Stimulated activated naive CD8-positive, alpha-beta T cell treated with anti-CD3 and anti-CD28 coated beads, Interleukin-15, Interleukin-2, amounts not matched to agents 100 U/mL and 50 U/mL, for 24 hours (primary cell): ENCODE results near the gene GPR4.
A peak's percentile ranks its signal among the peaks of the same experiment; 100 is the strongest.
"Not testable (repeated sequence)": the region's sequence is repeated elsewhere in the genome, so short reads cannot be mapped to it uniquely, and the experiment has no call there.

Source experiments
- ATAC-seq: fragments of 150-1000 bp; cut with Tn5 transposase; one replicate; pipeline ENCODE4 v1.10.0; 2021
- DNase-seq: peaks from one replicate; pipeline ENCODE4 v3.0.0; 2021

GPR4 gene

DNA sequence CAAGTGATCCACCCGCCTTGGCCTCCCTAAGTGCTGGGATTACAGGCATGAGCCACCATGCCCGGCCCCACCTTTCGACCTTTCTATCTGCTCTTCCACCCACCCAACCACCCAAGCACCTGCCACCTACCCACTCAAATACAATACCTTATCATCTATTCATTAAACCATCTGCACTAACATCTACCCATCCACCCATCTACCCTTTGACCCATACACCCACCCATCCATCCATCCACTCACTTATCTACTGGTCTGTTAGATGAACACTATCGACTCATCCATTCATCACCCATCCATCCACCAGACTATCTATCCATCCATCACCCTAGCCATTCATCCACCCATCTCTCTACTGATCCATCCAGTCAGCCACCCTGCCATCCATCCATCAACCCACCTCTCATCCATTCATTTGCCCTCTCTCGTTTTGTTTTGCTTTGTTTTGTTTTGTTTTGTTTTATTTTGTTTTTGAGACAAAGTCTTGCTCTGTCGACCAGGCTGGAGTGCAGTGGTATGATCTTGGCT, 20.0 kb upstream of the GPR4 start:
- ATAC-seq (no peak), DNase-seq (no peak)

DNA sequence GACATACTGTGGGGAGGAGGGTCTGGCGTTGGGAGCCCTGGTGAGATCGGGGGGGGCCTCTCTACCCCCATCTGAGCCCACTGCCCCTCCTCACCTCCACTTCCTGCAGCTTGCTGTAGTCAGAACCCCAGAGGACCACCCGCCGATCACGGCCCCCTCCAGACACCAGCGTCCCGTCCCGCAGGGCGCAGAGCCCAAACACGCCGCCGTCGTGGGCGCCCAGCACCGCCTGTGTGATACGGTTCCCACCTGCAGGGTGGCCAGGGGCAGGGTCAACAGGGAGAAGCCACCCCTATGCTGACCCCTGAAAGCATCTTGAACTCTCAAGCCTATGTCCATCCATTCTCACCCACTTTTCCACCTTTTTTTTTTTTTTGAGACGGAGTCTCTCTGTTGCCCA, 19.4 kb upstream of the GPR4 start:
- no peak for ATAC-seq
- DNase-seq, result no peak

DNA sequence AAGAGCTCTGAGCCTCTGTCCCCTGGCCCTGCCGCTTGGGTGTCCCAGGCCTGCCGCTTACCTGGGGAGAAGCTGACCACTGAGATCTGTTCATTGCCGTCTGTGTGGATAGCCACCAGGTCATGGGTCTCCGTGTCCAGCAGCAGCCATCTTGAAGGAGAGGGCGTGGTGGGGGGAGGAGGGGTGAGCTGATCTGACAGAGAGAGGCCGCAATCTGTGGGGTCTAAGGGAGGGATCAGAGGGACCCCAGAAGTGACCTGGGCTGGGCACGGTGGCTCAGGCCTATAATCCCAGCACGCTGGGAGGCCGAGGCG, 14.6 kb upstream of the GPR4 start:
- DNase-seq (no peak), ATAC-seq (no peak)

DNA sequence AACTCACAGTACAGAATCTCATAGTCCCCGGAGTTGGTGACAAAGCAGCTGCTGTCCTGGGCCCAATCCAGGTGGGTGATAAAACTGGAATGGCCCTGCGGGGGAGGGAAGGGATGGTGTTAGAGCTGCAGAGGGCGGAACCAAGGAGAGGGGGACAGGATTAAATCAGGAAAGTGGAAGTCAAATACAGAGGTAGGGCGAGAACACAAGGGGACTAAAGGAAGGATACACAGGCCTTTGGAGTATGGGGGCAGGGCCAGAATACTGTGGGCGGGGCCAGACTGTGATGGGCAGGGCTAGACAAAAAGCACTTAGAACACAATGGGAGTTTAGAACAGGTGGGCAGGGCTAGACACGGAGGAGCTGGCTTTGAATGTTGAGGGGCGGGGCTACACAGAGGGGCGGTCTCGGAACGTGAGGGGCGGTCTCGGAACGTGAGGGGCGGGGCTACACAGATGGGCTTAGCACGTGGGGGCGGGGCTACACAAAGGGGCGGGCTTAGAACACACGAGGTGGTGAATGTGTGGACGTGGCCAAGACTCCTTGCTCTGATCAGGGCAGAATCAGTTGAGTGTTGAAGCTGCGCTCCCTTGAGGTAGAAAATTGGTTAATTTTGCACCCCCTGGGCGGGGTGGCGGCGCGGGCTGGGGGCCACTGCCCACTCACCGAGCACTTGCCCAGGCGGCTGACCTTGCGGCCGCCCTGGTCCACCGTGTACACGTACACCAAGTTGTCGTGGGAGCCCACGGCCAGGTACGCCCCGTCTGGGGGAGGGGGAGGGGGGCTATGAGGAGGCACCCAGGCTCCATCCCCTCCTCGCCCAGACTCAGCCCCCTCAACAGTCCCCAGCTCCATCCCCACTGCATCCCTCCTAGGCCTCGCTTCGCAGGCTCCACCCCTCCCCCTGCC, 14.0 kb upstream of the GPR4 start:
- DNase-seq, result peak; percentile 87
- peak; percentile 74 for ATAC-seq

DNA sequence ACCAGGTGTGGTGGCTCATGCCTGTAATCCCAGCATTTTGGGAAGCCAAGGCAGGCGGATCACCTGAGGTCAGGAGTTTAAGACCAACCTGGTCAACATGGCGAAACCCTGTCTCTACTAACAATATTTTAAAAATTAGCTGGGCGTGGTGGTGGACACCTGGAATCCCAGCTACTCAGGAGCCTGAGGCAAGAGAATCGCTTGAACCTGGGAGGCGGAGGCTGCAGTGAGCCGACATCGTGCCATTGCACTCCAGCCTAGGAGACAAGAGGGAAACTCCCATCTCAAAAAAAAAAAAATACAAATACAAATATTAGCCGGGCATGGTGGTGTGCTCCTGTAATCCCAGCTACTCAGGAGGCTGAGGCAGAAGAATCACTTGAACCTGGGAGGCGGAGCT, 13.0 kb upstream of the GPR4 start:
- not testable (repeated sequence) for DNase-seq, ATAC-seq

DNA sequence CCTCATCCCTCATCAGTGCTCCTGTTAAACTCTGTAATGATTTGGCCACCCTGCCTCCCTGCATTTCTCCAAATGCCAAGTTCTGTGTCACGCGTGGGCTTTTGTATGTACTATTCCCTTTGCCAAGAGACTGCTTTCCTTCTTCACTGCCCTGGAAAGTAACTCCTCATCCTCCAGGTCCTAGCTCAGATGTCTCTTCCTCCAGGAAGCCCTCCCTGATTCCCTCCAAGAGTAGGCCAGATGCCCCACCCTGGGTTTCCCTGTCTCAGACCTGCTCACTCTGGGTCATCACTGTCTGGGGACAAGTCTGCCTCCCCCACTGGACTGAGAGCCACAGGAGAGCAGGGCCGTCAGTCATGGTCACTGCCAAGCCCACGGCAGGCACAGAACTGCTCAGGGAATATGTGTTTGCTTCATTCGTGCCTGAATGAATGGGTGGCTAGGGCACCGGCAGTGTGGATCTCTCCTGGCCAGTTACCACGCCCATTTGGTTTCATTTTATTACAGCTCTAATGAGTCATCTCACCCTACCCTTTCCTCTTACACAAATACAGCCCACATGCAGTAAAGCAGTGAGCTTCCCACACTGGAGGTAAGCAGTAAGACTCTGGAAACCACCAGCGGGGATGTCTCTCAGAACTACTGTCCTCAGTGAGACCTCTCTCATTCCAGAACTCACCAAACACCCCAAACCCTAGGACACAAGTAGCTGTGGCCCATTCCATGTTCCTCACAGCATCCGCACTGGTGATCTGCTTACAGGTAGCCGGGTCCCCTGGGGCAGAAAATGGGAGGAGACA, 12.1 kb upstream of the GPR4 start:
- ATAC-seq (peak; percentile 91), DNase-seq (peak; percentile 45)

DNA sequence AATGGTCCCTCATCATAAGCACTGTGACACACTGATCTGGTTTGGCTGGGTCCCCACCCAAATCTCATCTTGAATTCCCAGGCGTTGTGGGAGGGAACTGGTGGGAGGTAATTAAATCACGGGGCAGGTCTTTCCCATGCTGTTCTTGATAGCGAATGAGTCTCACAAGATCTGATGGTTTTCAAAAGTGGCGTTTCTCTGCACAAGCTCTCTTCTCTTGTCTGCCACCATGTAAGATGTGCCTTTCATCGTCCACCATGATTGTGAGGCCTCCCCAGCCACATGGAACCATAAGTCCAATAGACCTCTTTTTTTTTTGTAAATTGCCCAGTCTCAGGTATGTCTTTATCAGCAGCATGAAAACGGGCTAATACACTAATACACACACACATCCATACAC, 6.9 kb upstream of the GPR4 start:
- ATAC-seq, result no peak
- DNase-seq, result no peak

DNA sequence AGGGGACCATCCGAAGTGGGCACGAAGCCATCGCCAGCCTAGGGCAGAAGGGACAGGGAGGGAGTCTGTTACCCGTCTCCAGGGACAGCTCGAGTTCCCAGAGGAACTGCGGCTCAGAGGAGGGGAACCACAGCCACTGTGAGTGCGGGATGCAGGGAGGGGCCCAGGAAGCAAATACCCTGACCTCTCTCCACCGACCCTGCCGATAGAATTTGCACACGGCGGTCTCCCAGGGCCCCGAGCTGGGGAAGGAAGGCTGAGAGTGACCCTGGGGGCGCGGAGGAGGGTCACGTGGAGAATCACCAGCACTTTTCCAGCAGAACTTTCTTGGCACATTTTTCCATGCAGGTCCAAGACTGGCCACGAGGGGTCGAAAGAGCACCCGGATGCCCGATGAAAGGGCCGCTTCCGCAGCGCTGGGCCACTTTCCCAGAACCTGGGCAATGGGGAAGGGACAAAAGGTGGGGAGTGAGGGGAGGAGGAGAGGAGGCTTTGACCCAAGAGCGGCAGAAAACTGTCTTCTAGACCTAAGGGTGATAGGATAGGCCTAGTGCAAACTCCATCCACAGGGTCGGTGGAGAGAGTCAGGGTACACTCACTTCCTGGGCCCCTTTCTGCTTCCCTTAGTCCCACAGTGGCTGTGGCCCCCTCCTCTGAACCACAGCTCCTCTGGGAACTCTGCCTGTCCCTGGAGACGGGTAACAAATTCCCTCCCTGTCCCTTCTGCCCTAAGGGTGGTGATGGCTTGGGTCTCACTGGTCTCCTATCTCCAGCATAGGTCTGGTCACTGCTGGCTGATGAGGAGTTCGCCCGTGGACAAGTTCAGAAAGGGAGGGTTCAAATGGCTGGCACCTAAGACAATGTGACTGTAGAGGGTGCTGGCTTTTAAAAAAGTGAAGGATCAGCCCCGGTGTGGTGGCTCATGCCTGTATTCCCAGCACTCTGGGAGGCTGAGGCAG, 5.3 kb upstream of the GPR4 start:
- DNase-seq (peak; percentile 69), ATAC-seq (peak; percentile 57)

DNA sequence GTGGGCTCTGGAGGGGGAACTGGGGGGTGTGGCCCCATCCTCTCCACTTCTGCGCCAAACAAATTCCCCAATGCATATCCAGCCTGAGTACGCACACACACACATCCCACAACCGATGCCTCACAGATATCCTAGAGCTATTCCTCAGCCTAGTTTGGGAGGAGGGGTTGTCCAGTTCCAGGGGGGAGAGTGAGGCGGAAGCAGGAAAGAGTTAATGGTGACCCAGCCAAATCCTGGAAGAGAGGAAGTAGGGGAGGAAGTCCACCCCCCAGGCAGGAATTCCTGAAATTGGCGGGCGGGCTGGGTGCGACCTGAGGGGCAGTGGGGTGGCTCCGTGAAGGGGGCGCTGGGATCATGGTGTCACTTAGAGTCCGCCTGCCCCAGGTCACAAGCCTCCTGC, 897 bp downstream of the GPR4 start:
- DNase-seq, result no peak
- ATAC-seq, result no peak

DNA sequence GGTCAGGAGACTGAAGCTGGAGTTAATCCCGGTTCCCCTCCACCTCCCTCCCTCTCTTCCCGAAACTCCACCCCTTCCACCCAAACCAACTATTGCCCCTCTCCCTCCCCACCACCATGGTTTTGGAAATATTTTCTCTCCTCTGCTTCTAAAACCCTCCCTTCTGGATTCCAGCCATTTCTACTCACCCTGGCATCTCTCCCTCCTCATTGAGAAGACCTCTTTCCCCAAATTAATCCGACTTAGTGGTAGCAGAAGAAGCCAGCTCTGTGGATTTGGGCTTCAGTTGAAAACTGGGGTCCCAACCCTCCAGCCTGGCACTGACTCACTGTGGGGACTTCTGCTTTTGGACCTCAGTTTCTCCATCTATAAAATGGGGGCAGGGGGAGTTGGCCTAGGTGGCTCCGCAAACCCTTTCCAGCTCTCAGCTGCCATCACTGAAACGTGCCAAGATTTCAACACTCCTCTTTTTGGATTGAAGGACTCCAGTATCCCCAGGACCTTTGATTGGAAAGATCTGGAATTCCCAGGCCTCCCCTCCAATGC, 1.6 kb downstream of the GPR4 start:
- ATAC-seq, result no peak
- no peak for DNase-seq

DNA sequence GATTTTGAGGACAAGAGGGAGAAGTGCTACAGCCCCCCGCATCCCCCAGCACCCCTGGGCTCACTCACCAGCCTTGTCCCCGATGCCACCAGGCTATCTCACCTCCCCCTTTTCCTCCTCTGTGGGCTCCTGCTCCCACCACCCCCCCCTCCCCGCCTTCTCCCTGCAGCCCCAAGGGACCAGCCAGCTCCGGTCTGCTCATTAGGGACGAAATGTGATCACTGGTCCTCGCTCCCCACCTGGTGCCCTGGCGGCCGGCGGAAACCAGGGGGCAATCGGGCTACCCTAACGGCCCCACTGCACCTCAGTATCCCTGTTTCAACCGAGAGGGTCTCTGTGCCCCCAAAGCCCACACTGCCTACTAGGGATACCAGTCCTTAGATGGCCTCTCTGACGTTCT, 2.7 kb downstream of the GPR4 start:
- no peak for ATAC-seq
- no peak for DNase-seq

DNA sequence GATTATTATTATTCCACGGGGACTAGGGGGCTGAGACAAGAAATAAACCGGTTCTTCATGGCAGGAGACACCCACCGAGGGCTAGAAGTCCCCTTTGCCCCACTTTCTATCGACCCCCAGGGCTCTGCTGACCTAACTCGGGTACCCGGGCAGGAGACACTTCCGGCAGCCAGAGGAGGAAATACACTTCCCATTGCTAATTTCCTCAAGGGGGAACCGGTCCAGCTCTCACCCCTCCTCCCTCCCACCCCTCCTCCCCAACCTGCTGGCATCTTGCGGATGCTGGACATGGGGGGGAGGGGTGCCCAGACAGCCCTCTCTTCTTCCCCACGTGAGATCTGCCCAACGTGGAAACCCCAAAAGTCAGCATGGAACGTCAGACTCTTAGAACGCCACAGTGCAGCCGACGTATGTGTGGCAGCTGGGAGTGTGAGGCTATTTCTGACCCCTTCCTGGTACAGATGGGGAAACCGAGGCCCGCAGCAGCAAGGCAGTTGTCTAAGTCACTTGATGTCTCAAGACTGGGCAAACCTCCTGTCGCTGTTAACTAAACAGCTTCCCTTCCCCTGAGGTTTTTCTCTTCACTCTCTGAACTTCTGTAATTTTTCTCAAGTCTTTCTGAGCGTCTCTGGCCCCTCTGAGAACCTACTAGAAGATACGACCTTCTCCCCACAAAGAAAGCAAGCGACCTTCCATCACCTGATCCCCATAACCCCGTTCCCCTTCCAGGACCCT, 3.6 kb downstream of the GPR4 start:
- ATAC-seq, result no peak
- peak; percentile 19 for DNase-seq

DNA sequence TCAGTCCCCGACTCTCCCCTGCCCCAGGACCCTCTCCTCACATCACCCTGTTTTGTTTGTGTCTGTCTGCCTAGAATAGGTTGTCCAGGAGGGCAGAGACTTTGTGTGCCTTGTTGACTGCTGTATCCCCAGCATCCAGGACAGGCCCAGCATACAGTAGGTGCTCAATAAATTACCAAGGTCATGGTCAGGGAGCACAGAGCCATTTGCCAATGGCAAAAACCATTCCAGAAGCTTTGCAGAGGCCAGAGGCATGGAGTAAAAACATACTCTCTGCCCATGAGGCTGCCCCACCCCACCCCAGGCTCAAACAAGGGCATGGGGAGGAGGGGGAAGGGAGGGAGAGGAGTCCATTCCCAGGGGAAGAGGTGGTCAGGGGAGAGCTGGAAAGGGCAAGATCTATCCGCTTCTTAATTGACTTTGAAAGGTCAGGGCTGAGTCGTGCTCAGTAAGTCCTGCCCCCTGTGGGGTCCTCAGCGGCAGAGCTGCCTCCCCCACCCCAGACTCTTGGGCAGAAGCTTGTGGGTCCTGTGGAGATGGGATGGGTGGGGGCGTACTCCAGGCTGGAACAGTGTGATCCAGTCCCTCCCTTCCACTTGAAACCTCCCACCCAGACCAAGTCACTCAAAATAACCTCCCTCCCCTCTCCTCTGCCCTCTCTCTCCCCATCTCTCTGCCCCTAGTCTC, 4.4 kb downstream of the GPR4 start:
- no peak for ATAC-seq
- no peak for DNase-seq

DNA sequence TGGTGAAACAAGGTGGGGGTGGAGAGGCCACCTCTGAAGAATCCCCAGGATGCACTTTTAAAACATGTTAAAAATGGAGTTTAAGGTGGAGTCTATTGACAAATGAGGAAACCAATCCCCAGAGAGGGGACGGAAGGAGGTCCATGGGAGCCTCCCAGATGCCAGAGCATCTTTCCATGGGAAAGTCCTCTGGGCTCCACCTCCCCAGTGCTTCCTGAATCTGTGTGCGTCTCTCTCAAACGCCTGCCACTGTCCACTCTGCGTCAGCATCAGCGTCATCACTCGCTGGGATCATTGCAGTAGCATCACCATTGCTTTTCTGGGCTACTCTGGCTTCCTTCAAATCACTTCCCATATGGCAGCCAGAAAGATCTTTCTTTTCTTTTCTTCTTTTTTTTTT, 6.2 kb downstream of the GPR4 start:
- DNase-seq (no peak), ATAC-seq (no peak)

DNA sequence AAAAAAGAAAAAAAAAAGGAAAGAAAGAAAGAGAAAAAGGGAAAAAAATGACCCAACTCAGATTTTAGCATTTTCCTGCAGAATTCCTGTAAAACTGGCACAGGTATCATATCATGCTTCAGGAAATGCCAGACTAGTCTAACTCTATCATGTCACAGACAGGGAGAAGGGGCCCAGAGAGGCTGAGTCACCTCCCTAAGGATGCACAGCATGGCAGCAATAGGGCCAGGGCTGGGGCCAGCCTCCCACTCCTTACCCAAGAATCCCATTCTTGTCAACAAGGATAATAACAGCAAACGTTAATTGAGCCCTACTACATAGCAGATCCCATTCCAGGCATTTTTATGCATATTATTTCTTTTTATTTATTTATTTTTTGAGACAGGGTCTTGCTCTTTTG, 8.5 kb downstream of the GPR4 start:
- ATAC-seq (no peak), DNase-seq (no peak)

DNA sequence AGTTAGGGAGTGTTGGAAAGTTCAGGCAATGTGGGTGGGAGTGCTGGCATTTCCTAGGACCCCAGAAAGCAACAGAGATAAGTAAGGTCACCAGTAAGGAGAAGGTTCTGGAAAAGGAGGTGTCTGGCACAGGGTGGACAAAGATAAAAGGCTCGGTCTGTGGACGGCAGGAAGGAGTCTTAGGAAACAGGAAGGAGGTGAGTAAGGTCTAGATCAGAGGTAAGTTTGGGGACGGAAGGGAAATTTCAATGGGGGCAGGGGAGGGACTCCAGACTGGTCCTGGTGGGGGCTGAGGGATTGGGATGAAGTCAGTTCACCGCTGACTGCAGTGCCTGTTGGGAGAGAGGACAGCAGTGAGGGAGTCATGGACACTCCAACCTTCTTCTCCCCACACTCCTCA, 9.6 kb downstream of the GPR4 start:
- ATAC-seq (no peak), DNase-seq (no peak)

DNA sequence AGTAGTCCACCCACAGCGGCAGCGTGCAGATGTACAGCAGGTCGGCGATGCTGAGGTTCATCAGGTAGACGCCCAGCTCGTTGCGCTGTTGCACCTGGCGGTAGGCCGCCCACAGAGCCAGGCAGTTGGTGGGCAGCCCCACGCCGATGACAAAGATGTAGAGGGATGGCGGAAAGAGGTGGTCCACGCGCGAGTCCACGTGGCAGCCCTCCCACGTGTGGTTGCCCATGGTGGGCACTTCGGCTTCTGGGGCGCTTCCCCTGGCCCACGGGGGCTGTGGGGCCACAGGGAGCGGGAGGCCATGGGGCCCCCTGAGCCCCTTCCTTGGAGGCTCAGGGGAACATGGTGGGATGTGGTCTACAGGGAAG, 10.4 kb downstream of the GPR4 start:
- ATAC-seq (no peak), DNase-seq (no peak)

DNA sequence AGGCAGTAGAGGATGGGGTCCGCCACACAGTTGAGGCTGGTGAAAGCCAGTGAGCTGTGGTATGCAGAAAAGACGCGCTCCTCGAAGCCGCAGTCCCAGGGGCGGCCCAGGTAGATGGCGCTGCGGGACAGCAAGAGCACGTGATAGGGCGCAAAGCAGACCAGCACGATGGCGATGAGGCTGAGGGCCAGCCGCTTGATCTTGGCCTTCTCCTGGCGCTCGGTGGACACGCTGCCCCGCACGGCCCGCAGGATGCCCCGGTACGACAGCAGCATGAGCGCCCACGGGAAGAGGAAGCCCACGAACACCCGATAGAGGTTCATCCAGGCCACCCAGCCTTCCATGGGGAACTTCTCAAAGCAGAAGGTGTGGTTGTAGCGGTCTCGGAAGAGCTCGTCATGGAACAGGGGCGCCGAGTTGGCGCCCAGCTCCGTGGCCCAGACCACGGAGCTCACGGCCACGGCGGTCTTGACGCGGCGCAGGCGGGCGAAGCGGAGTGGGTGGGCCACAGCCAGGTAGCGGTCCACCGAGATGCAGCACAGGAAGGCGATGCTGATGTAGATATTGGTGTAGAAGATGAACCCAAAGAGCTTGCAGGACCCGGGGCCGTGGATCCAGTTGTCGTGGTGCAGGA, 10.9 kb downstream of the GPR4 start:
- DNase-seq (peak; percentile 66), ATAC-seq (peak; percentile 50)

DNA sequence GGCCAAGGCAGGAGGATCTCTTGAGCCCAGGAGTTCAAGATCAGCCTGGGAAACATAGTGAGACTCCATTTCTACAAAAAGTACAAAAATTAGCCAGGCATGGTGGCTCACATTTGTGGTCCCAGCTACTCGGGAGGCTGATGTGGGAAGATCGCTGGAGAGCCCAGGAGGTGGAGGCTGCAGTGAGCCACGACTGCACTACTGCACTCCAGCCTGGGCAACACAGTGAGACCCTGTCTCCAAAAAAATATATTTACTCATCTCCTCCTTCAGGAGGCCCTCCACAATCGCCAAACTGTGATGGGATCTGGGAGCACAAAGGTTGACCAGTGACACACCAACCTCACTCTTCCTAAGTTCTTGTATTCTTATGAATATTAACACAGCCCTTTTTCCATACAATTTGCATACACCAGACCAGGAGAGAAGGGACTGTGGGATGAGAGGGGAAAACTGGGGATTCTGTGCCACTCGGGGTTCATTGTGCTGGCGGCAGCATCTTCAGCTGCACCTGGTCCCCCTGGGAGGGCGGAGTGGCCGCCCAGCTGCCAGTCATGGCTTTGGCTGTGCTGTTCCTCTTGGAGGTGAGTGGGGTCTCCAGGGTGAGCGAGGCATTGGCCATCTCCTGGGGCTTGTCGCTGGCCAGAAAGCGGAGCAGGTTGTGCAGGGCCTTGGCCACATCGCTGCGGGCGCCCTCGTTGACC, 11.6 kb downstream of the GPR4 start:
- no peak for ATAC-seq
- DNase-seq, result no peak

DNA sequence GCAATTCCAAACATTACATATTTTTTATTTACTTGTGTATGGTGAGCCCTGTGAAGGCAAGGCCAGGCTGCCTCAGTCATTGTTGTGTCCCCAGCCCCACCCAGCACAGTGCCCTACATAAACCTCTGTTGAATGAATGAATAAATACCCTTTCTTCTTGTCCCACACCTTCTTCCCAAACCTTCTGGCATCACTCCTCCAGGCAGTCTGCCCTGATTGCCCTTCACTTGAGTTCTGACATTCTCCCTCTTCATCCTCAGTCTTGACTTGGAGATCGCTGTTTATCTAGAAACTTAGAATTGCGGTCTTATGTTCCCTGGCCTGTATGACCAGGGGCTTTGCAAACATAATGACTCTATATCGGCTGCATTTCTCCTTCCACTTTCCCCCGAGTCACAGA, 12.2 kb downstream of the GPR4 start:
- ATAC-seq (no peak), DNase-seq (no peak)
